ENCODE measurements around the gene RNF44. TPM values are rescaled to one million over a fixed set of nuclear protein-coding genes. Genes with fewer than 3 reads are reported as not detected.

The RNF44 gene
- total and polyA plus RNA-seq, 2 of the 4 experiments (the other 2 are of a cell fraction) = 0.54 to 12.4 TPM

- ChIA-PET CTCF (no interaction called here), POLR2A (ENCODE audit: unreplicated experiment) (no interaction called here)
- Histone ChIP-seq H3K23ac (ENCODE audit: low read depth, low read length) (no peak overlapping the region), H3K4ac (ENCODE audit: low read depth, low read length) (no peak overlapping the region), H4K8ac (ENCODE audit: low read depth in 2 of 2, low read length in 2 of 2) (no peak overlapping the region), H3K36me3 (ENCODE audit: control insufficient read depth, insufficient read depth, low read length) (no peaks in the 10 kb centered on the region), H3K79me1 (ENCODE audit: low read depth in 1 of 2, low read length in 2 of 2) (no peaks in the 10 kb centered on the region; a peak in 1 of 4 replicates), H4K91ac (ENCODE audit: insufficient read depth, low read depth, low read length) (no peak overlapping the region), H3K56ac (ENCODE audit: extremely low read depth, insufficient read depth, low read length) (no peak overlapping the region), H3K4me3 (ENCODE audit: insufficient read depth, low read depth, low read length) (no peak overlapping the region), H4K5ac (ENCODE audit: low read depth, low read length) (no peak overlapping the region), H3K4me2 (ENCODE audit: low read depth, low read length) (no peak overlapping the region), H2AK5ac (ENCODE audit: low read depth, low read length) (no peak overlapping the region), H2AK9ac (replicated peaks; ENCODE audit: low read depth, low read length, poor library complexity) (no peak overlapping the region), H3K9me1 (ENCODE audit: insufficient read depth, low read length) (peaks cover 10% of the 10 kb centered on the region), H3K18ac (ENCODE audit: low read depth, low read length) (no peak overlapping the region), H2BK120ac (ENCODE audit: low read depth, low read length) (no peak overlapping the region), H3K9me3 (ENCODE audit: control insufficient read depth, insufficient read depth, low read length) (peaks cover 9% of the 10 kb centered on the region; the same call in 1 of the 2 replicates), H4K20me1 (ENCODE audit: insufficient read depth, low read length) (no peaks in the 10 kb centered on the region), H2BK5ac (ENCODE audit: low read depth, low read length, poor library complexity, severe bottlenecking) (no peak overlapping the region), H2BK15ac (ENCODE audit: low read depth, low read length) (no peak overlapping the region), H3K9ac (ENCODE audit: low read depth, low read length) (no peak overlapping the region), H2BK20ac (ENCODE audit: low read depth, low read length) (no peak overlapping the region), H3K14ac (replicated peaks; ENCODE audit: low read depth, low read length) (no peak overlapping the region), H3K27ac (ENCODE audit: insufficient read depth, low read length) (no peak overlapping the region), H3K27me3 (ENCODE audit: control insufficient read depth, insufficient read depth, low read length) (no peaks in the 10 kb centered on the region; the same call in 1 of the 2 replicates), H2AFZ (replicated peaks; ENCODE audit: low read length, poor library complexity) (no peak overlapping the region), H3K4me1 (ENCODE audit: control insufficient read depth, insufficient read depth, low read length) (peaks cover 7% of the 10 kb centered on the region)
- DNase-seq (peak; percentile 31), ATAC-seq (ENCODE audit: low read depth) (no peak)
- no peak for TF ChIP-seq MXI1 (IDR thresholded peaks at IDR 0.05; ENCODE audit: borderline replicate concordance, low read depth, low read length)
- BruUV-seq (replicated peaks) = no TSS peak
- intact Hi-C loops (cut with micrococcal nuclease) = no loop called here
- in situ Hi-C loops (cut with MboI; ENCODE audit: low sequenced_read_pairs) = no loop called here
- dilution Hi-C loops (cut with HindIII; ENCODE audit: low sequenced_read_pairs, unreplicated experiment) = no loop called here
- WGBS, 2 experiments (ENCODE audit: extremely low coverage in 2 of 2, insufficient read length in 1 of 2) = 100% methylated on average over 1 of the region's 4 CpGs; no CpG with 5 or more reads in 1 of the 2 experiments
Observed at GRCh38 chr5:176583076-176583475, 45.9 kb upstream of the RNF44 start.

All from IMR-90 (cell line).